ENCODE measurements around the gene REPIN1.

DNA sequence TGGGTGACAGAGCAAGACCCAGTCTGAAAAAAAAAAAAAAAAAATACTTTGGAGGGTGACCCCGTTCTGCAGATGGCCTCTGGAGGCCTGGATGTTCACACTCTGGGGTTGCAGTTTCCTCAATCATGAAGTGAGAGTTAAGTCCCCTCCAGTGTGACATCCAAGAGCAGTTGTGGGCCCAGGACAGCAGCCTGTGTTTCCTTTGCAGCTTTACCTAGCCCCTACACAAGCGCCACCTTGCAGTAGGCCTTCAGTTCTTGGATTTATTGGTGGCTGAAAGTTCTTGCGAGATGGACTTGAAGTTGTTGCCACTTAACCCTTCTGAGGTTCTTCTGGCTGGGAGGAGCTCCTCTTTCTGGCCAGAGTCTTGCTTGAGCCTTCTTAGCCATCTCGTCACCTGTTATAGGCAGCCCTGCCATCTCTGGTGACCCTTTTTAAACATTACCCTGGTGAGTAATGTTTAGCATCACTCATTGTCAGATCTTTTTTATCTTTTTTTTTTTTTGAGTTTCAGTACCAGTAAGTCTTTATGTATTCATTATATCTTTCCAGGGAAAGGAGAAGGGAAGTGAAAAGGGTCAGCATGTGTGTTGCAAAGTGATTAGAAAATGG lies 41.9 kb upstream of the REPIN1 start:
- TF ChIP-seq POLR2A (IDR thresholded peaks at IDR 0.05) (no peak), EP300 (IDR thresholded peaks at IDR 0.05) (no peak), POLR2AphosphoS5 (IDR thresholded peaks at IDR 0.05) (no peak)
- TF ChIP-seq, protein P1, sequence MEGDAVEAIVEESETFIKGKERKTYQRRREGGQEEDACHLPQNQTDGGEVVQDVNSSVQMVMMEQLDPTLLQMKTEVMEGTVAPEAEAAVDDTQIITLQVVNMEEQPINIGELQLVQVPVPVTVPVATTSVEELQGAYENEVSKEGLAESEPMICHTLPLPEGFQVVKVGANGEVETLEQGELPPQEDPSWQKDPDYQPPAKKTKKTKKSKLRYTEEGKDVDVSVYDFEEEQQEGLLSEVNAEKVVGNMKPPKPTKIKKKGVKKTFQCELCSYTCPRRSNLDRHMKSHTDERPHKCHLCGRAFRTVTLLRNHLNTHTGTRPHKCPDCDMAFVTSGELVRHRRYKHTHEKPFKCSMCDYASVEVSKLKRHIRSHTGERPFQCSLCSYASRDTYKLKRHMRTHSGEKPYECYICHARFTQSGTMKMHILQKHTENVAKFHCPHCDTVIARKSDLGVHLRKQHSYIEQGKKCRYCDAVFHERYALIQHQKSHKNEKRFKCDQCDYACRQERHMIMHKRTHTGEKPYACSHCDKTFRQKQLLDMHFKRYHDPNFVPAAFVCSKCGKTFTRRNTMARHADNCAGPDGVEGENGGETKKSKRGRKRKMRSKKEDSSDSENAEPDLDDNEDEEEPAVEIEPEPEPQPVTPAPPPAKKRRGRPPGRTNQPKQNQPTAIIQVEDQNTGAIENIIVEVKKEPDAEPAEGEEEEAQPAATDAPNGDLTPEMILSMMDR (IDR thresholded peaks at IDR 0.05), result no peak

Measured in sigmoid colon (tissue), 4 donors.